Ectodermal cell (in vitro differentiated cells): ENCODE results near the gene RARA.

Experiments used
- H3K27ac ChIP-seq: 2 replicates; pipeline ENCODE4 v1.7.0; 2013; ENCODE audit warnings: mild to moderate bottlenecking, low read depth, low read length; ENCODE audit not compliant: insufficient read depth, poor library complexity, severe bottlenecking
- H3K27me3 ChIP-seq: 2 replicates; pipeline ENCODE4 v1.7.0; 2013; ENCODE audit warnings: mild to moderate bottlenecking, low read length; ENCODE audit not compliant: insufficient read depth, control insufficient read depth, poor library complexity, severe bottlenecking
- H3K36me3 ChIP-seq: one replicate; pipeline ENCODE4 v1.7.0; 2013; ENCODE audit warnings: low read length; ENCODE audit not compliant: control insufficient read depth, insufficient read depth
- H3K4me1 ChIP-seq: one replicate; pipeline ENCODE4 v1.7.0; 2013; ENCODE audit warnings: low read length; ENCODE audit not compliant: control insufficient read depth, insufficient read depth
- H3K4me3 ChIP-seq: 2 replicates; pipeline ENCODE4 v1.7.0; 2013; ENCODE audit warnings: low read depth, low read length, control low read depth; ENCODE audit not compliant: insufficient read depth
- H3K9me3 ChIP-seq: 2 replicates; pipeline ENCODE4 v1.7.0; 2013; ENCODE audit warnings: mild to moderate bottlenecking, low read length, moderate library complexity; ENCODE audit not compliant: control insufficient read depth
- WGBS, 2 experiments: methylation state at CpG; one replicate each; pipeline ENCODE4 v1.1.7; 2013; ENCODE audit warnings: missing lambda C conversion rate in 2 of 2; 5-methylcytosine and 5-hydroxymethylcytosine counted together

RARA gene

GRCh38 chr17:40283662-40284061 lies 25.3 kb upstream of the RARA start:
- H3K27ac ChIP-seq, result no peak overlapping the region
- H3K27me3 ChIP-seq, result no peaks in the 10 kb centered on the region
- H3K36me3 ChIP-seq, result peaks cover 8% of the 10 kb centered on the region
- no peaks in the 10 kb centered on the region for H3K9me3 ChIP-seq
- no peaks in the 10 kb centered on the region for H3K4me1 ChIP-seq
- 96 to 100% methylated on average over 1 of the region's 2 CpGs for WGBS, 2 experiments
- H3K4me3 ChIP-seq, result no peak overlapping the region

- 88 to 94% methylated on average over 1 to 2 of the region's 2 CpGs for WGBS, 2 experiments
These were observed 24.8 kb upstream of the RARA start for GRCh38 chr17:40284085-40284713.

GRCh38 chr17:40286473-40286872 lies 22.5 kb upstream of the RARA start:
- H3K27me3 ChIP-seq, result no peaks in the 10 kb centered on the region
- no peaks in the 10 kb centered on the region for H3K4me1 ChIP-seq
- no peak overlapping the region for H3K4me3 ChIP-seq
- peaks cover 14% of the 10 kb centered on the region for H3K36me3 ChIP-seq
- no peaks in the 10 kb centered on the region for H3K9me3 ChIP-seq
- no peak overlapping the region for H3K27ac ChIP-seq
- 96 to 100% methylated on average over 2 of the region's 2 CpGs for WGBS, 2 experiments

More at GRCh38 chr17:40284085-40284713, 24.8 kb upstream of the RARA start:
- H3K36me3 ChIP-seq, result peaks cover 3% of the 10 kb centered on the region
- no peaks in the 10 kb centered on the region for H3K9me3 ChIP-seq
- H3K4me1 ChIP-seq, result no peaks in the 10 kb centered on the region
- H3K27ac ChIP-seq, result no peak overlapping the region
- H3K4me3 ChIP-seq, result no peak overlapping the region
- H3K27me3 ChIP-seq, result no peaks in the 10 kb centered on the region

GRCh38 chr17:40287159-40287493 lies 21.9 kb upstream of the RARA start:
- Histone ChIP-seq H3K9me3 (no peaks in the 10 kb centered on the region), H3K27ac (no peak overlapping the region), H3K4me1 (no peaks in the 10 kb centered on the region), H3K27me3 (no peaks in the 10 kb centered on the region), H3K4me3 (no peak overlapping the region), H3K36me3 (peaks cover 15% of the 10 kb centered on the region)
- 50 to 52% methylated on average over 4 of the region's 4 CpGs for WGBS, 2 experiments

- WGBS, 2 experiments, result 0 to 1% methylated on average over 47 of the region's 47 CpGs
- H3K36me3 ChIP-seq, result peaks cover 15% of the 10 kb centered on the region
- H3K27me3 ChIP-seq, result no peaks in the 10 kb centered on the region
- no peaks in the 10 kb centered on the region for H3K4me1 ChIP-seq
- H3K4me3 ChIP-seq, result peak within 1 kb of the TSS; percentile 64
- peak within 1 kb of the TSS; percentile 87 for H3K27ac ChIP-seq
- H3K9me3 ChIP-seq, result no peaks in the 10 kb centered on the region
These were observed 21.2 kb upstream of the RARA start, which contains the start of gene CDC6 for GRCh38 chr17:40287494-40288369. CDC6 (plus strand) TSS chr17:40287879; CDS start chr17:40289421, 1,542 bp downstream.

- Histone ChIP-seq H3K9me3 (no peaks in the 10 kb centered on the region), H3K27ac (no peak overlapping the region), H3K4me1 (no peaks in the 10 kb centered on the region), H3K36me3 (peaks cover 35% of the 10 kb centered on the region), H3K4me3 (no peak overlapping the region), H3K27me3 (no peaks in the 10 kb centered on the region)
- WGBS, 2 experiments, result 77 to 84% methylated on average over 4 of the region's 4 CpGs
These were observed 18.2 kb upstream of the RARA start for GRCh38 chr17:40290629-40291280.

GRCh38 chr17:40291281-40291664 lies 17.7 kb upstream of the RARA start:
- WGBS, 2 experiments, result 91 to 93% methylated on average over 2 of the region's 2 CpGs
- Histone ChIP-seq H3K27ac (no peak overlapping the region), H3K9me3 (no peaks in the 10 kb centered on the region), H3K27me3 (no peaks in the 10 kb centered on the region), H3K4me3 (no peak overlapping the region), H3K36me3 (peaks cover 35% of the 10 kb centered on the region), H3K4me1 (no peaks in the 10 kb centered on the region)

- Histone ChIP-seq H3K9me3 (no peaks in the 10 kb centered on the region), H3K36me3 (peaks cover 46% of the 10 kb centered on the region), H3K27ac (no peak overlapping the region), H3K4me3 (no peak overlapping the region), H3K27me3 (no peaks in the 10 kb centered on the region), H3K4me1 (no peaks in the 10 kb centered on the region)
- 89 to 91% methylated on average over 1 of the region's 1 CpG for WGBS, 2 experiments
These were observed 15.6 kb upstream of the RARA start for GRCh38 chr17:40293363-40293762.

GRCh38 chr17:40295488-40296436 lies 13.2 kb upstream of the RARA start:
- Histone ChIP-seq H3K4me1 (no peaks in the 10 kb centered on the region), H3K27ac (no peak overlapping the region), H3K27me3 (no peaks in the 10 kb centered on the region), H3K9me3 (no peaks in the 10 kb centered on the region), H3K36me3 (peaks cover 50% of the 10 kb centered on the region), H3K4me3 (no peak overlapping the region)
- WGBS, 2 experiments, result 13 to 30% methylated on average over 3 to 4 of the region's 5 CpGs
